DND-41 (cell line): ENCODE results near the gene UBA52.

Experiments used
- CTCF ChIP-seq: IDR thresholded peaks from 2 replicates; pipeline ENCODE4 v1.5.1; 2012; ENCODE audit warnings: borderline replicate concordance, low read length, moderate library complexity, mild to moderate bottlenecking; ENCODE audit not compliant: poor library complexity, severe bottlenecking; ENCODE audit errors: extremely low read depth
- EZH2 ChIP-seq: IDR thresholded peaks from 3 replicates; pipeline ENCODE4 v1.6.1; 2012; ENCODE audit warnings: borderline replicate concordance, low read depth, mild to moderate bottlenecking, moderate library complexity, low read length, inconsistent platforms; ENCODE audit not compliant: severe bottlenecking

GRCh38 chr19:18596752-18597157, 25.1 kb downstream of the UBA52 start:
- TF ChIP-seq CTCF (no peak), EZH2 (no peak)
